Activated naive CD4-positive, alpha-beta T cell treated with anti-CD3 and anti-CD28 coated beads, Interleukin-2, amount 50 U/mL, for 72 hours (primary cell): ENCODE data around the gene ASB15. TPM values are rescaled to one million over a fixed set of nuclear protein-coding genes. Genes with fewer than 3 reads are reported as not detected.
A peak's percentile ranks its signal among the peaks of the same experiment; 100 is the strongest.

Experiments used
- ATAC-seq, 2 donors: fragments of 150-1000 bp; cut with Tn5 transposase; 2 replicates each; pipeline ENCODE4 v1.10.0; 2021; ENCODE audit warnings: mild to moderate bottlenecking in 2 of 2, moderate library complexity in 2 of 2
- DNase-seq, 2 donors: peaks; one replicate each; pipeline ENCODE4 v3.0.0; 2021 to 2022; ENCODE audit warnings: low spot score in 2 of 2
- H3K27ac Mint-ChIP-seq, 2 donors: one replicate each; pipeline ENCODE4 v1.8.0; 2022; ENCODE audit warnings: mild to moderate bottlenecking in 2 of 2, mixed read lengths in 2 of 2
- H3K36me3 Mint-ChIP-seq, 2 donors: one replicate each; pipeline ENCODE4 v1.8.0; 2022; ENCODE audit warnings: mixed read lengths in 2 of 2
- H3K9me3 Mint-ChIP-seq, 2 donors: one replicate each; pipeline ENCODE4 v1.8.0; 2022; ENCODE audit warnings: mixed read lengths in 2 of 2
- total RNA-seq, 2 donors: library from RNA; stranded (reverse); gene quantifications; one replicate each; pipeline ENCODE4 v1.2.3, GENCODE V29; 2022

ASB15 gene
- total RNA-seq, 2 donors from 2014 or later, result not detected

DNA sequence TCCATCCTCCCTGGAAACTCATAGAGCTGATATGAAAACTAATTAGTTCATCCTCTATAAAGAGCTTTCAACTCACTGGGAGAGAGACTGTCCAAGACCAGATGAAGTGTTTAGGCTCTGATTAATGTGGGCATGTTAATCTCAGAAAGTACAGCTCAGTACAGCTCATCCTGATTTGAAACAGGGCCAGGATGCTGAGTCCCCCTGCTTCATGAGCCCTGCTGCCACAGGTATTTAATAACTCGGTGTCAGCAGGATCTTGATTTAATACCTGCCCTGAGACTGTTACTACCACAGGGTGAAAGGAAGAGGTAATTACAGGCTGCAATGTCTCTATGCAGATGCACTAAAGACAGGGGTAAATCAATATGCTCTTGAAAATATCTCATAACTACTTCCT lies 64.9 kb downstream of the ASB15 start:
- ATAC-seq (peak in 1 of 2 donors; percentile 12), DNase-seq (no peak)
- no peak overlapping the region for H3K27ac Mint-ChIP-seq
- H3K36me3 Mint-ChIP-seq, result no peaks in the 10 kb centered on the region
- H3K9me3 Mint-ChIP-seq, result no peaks in the 10 kb centered on the region

- Mint-ChIP-seq H3K36me3 (no peaks in the 10 kb centered on the region), H3K27ac (peak overlapping the region in 1 of 2 donors; percentile 16), H3K9me3 (no peaks in the 10 kb centered on the region)
- ATAC-seq (no peak), DNase-seq (no peak)
These were observed 67.9 kb downstream of the ASB15 start for GRCh38 chr7:123669485-123669884.

GRCh38 chr7:123673137-123673732 lies 71.6 kb downstream of the ASB15 start:
- Mint-ChIP-seq H3K27ac (no peak overlapping the region), H3K36me3 (no peaks in the 10 kb centered on the region), H3K9me3 (no peaks in the 10 kb centered on the region)
- ATAC-seq (peak in 1 of 2 donors; percentile 6), DNase-seq (no peak)

DNA sequence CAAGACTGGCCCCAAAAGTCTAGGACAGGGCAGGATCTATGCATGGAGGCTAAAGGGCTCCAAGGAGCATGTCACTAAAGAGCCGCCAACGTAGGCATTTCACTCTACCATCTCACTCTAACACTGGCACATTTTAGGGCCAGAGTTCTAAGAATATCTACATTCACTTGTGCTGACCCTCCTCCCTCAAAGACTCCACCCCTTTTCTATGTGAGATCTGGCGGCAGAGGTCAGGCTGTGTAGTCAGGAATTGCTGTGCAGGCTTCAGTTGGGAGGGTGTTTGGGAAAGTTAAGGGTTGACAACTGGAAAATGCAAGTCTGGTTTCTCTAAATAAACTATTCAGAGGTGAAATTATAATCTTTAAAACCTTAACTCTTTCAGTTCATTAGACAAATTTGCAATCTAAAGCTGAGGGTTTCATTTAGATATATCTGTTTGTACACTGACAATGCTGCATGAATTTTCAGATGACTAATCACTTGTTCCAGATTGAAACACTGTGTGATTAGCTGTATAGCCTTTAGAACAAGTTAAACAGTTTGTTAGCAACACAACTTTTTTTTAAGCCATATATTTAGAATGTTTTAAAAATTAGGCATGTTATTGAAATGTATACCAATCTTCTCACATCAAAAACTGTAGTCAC lies 72.3 kb downstream of the ASB15 start:
- DNase-seq, result no peak
- no peak for ATAC-seq
- Mint-ChIP-seq H3K36me3 (no peaks in the 10 kb centered on the region), H3K9me3 (no peaks in the 10 kb centered on the region), H3K27ac (no peak overlapping the region)

GRCh38 chr7:123674399-123675180 lies 73.0 kb downstream of the ASB15 start:
- no peaks in the 10 kb centered on the region for H3K36me3 Mint-ChIP-seq
- no peaks in the 10 kb centered on the region for H3K9me3 Mint-ChIP-seq
- ATAC-seq, result no peak

DNA sequence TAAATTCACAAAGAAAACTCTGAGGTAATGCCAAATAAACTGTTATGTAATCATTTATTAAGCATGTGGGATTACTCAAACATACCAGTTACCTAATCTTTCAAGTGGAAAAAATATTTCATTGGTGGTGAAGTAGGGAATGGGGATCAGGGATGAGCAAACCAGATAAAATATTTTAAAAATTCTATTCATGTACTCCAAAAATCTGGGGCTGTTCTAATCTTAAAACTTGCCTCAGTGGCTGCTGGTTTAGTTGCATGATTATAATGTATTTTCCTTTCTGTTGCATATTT lies 73.5 kb downstream of the ASB15 start:
- DNase-seq, result no peak
- Mint-ChIP-seq H3K27ac (no peak overlapping the region), H3K9me3 (no peaks in the 10 kb centered on the region), H3K36me3 (no peaks in the 10 kb centered on the region)
- ATAC-seq, result no peak

More at GRCh38 chr7:123674399-123675180, 73.0 kb downstream of the ASB15 start:
- no peak overlapping the region for H3K27ac Mint-ChIP-seq
- DNase-seq, result no peak

GRCh38 chr7:123677061-123677715 lies 75.6 kb downstream of the ASB15 start:
- Mint-ChIP-seq H3K9me3 (no peaks in the 10 kb centered on the region), H3K36me3 (no peaks in the 10 kb centered on the region), H3K27ac (no peak overlapping the region)
- DNase-seq (no peak), ATAC-seq (no peak)

GRCh38 chr7:123679614-123680013 lies 78.0 kb downstream of the ASB15 start:
- ATAC-seq (no peak), DNase-seq (no peak)
- no peaks in the 10 kb centered on the region for H3K36me3 Mint-ChIP-seq
- H3K9me3 Mint-ChIP-seq, result no peaks in the 10 kb centered on the region
- H3K27ac Mint-ChIP-seq, result no peak overlapping the region

GRCh38 chr7:123680580-123680979 lies 79.0 kb downstream of the ASB15 start:
- H3K36me3 Mint-ChIP-seq, result no peaks in the 10 kb centered on the region
- ATAC-seq (no peak), DNase-seq (no peak)
- H3K9me3 Mint-ChIP-seq, result no peaks in the 10 kb centered on the region
- no peak overlapping the region for H3K27ac Mint-ChIP-seq

DNA sequence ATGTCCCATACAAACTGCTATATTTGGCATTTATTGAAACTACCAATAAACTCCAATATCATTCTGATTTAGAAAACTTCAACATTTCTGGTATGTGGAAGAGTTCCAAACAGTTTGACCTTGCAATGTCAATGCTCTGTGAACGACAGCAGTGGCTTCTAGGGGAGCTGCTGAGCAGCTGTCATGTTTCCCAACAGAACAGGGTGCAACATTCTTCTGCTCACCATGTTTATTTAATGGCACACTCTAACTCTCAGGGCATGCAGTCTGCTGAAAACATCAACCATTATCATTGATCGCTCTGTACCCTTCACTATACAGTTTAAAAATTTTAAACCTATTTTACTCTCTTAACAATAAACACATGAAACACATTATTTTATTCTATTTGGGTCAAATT lies 79.9 kb downstream of the ASB15 start:
- Mint-ChIP-seq H3K36me3 (no peaks in the 10 kb centered on the region), H3K9me3 (no peaks in the 10 kb centered on the region), H3K27ac (no peak overlapping the region)
- DNase-seq (no peak), ATAC-seq (no peak)

DNA sequence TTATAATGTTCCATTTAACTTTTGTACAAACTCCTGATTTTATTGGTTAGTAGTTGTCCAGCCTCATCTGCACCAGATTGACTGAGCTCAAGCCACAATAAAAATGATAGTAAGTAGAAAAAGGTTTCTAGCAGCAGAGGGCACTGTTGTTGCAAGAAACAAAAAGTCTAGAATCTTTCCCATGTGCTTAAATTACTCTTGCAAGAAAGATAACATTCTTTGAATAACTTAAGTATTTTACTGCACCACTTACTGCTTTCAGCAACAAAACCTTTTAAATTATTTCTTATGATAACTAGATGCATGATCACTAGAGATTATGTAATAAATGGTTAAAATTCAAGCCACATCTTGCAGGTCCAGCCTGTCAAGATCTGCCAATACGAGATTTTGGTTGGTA lies 81.1 kb downstream of the ASB15 start:
- ATAC-seq (no peak), DNase-seq (peak in 1 of 2 donors; percentile 10)
- H3K9me3 Mint-ChIP-seq, result no peaks in the 10 kb centered on the region
- H3K27ac Mint-ChIP-seq, result no peak overlapping the region
- H3K36me3 Mint-ChIP-seq, result no peaks in the 10 kb centered on the region

- Mint-ChIP-seq H3K9me3 (no peaks in the 10 kb centered on the region), H3K27ac (no peak overlapping the region), H3K36me3 (peaks cover 0 to 5% of the 10 kb centered on the region in 2 donors)
- DNase-seq, result no peak
- no peak for ATAC-seq
These were observed 85.5 kb downstream of the ASB15 start for GRCh38 chr7:123687161-123687560.

DNA sequence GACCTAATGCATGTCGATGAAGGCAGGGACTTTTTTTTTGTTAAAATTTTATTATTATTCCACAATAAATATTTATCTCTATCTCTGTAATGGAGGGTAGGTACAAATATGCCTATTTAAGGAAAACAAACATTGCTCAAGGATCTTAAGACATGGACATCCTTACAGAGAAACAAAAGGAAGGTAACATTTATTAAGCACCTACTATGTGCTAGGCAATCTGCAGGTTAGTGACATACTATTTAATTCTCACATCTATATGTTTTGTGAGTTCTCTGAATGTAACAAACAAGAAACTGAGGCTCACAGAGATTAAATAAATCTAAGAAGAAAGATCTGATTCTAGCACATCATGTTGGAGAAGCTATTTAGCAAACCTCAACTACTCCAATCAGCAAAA lies 86.1 kb downstream of the ASB15 start:
- Mint-ChIP-seq H3K9me3 (no peaks in the 10 kb centered on the region), H3K27ac (no peak overlapping the region), H3K36me3 (peaks cover 0 to 5% of the 10 kb centered on the region in 2 donors)
- DNase-seq, result no peak
- ATAC-seq, result no peak

Other genes with a start within 250 kb of the ASB15 start
- under 1 TPM; 0.16 to 0.34 TPM for gene IQUB, start 67.2 kb upstream of the ASB15 start, total RNA-seq
- 10 to 100 TPM; 53.3 to 55.4 TPM for gene NDUFA5, start 44.0 kb upstream of the ASB15 start, total RNA-seq
- not detected for gene LMOD2, start 54.0 kb downstream of the ASB15 start, total RNA-seq
- gene WASL, start 147.2 kb downstream of the ASB15 start, total RNA-seq, result 1 to 10 TPM; 5.3 to 7.8 TPM
- gene HYAL4, start 243.3 kb downstream of the ASB15 start, total RNA-seq, result under 1 TPM in 1 of 2 donors, not detected in 1; 0.14 TPM